HG03064 (cell line): ENCODE measurements around the gene RRP8.

Experiments
- ATAC-seq: cut with Tn5 transposase; IDR thresholded peaks from one replicate; pipeline ENCODE4 v1.9.1; 2021; ENCODE audit warnings: low read depth; ENCODE audit not compliant: unreplicated experiment

The RRP8 gene

DNA sequence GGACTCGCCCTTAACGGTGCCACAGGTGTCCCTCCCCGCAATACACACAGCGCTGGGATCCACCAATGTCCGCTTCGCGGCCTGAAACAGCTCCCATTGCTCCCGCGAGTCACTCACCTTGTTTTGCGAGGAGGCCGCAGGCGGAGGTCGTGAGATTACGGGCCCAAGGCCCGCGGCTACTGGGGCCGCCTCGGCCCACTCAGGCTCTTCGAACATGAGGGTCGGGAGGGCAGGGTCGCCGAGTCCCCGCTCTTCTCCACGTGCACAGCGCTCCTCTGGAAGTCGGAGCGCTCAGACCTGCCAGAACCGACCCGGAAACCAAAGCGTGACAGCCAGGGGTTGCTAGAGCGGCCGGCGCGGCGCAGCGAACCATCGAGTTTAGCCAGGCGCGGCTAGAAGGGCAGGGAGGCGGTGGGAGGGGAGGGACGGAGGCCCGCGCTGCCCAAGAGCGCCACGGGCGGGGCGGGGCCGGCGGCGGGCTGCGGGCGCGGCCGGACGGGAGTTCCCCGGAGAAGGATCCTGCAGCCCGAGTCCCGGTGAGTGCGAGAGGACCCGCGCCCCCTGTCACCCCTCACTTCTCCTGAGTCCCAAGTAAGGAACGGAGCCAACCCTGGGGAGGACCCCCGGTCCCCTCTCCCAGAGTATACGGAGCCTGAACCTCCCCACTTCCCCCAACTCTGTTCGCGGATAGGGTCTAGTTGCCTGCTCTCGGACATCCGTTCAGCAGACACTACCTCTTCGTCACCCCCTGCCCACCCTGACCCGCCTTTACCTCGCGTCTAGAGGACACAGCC is at the start of gene RRP8, which contains the start of gene ILK:
TSS of gene RRP8 (minus strand) at position 330 of the 794 bp plus-strand sequence. CDS start at position 216, 114 bp downstream.
TSS of gene ILK (plus strand) at position 488 of the 794 bp plus-strand sequence. CDS start 498 bp downstream, outside the sequence.
- ATAC-seq, result peak; percentile 66

DNA sequence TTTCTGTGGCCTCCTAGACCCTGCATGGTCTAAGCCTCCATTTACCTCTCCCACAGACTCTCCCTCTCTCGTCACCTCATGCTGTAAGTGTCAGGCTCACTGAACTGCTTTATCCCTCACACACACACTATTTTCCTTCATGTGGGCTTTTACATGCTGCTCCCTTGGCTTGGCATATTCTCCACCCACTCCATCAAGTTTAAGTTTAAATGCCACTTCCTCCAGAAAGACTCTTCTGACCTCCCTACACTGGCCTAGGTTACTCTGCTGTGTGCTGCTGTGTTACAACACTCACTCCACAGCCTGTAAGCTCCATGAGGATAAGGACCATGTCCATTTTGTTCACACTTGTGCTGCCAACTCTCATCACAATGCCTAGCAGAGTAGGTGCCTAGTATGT is 49.7 kb upstream of the RRP8 start:
- ATAC-seq, result no peak

DNA sequence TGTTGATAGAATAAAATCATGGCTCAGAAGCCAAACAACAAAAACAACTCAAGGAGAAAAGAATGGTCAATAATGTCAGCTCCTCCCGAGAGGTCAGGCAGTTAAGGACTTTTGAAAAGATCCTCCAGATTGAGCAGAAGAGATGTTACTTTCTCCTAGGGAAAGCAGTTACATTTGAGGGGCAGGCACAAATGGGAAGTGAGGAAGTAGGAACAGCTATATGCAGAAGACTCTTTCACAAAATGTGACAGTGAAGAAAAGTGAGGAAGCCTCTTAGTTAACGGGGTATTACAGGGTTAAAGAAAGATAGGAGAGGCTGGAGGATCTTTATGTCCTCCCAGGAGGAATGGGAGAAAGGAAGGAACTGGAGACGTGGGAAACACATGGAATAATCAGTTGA is 48.8 kb upstream of the RRP8 start:
- ATAC-seq, result no peak

- no peak for ATAC-seq
Observed at GRCh38 chr11:6650980-6651379, 47.6 kb upstream of the RRP8 start.

- no peak for ATAC-seq
Observed at GRCh38 chr11:6650104-6650503, 46.7 kb upstream of the RRP8 start.

- no peak for ATAC-seq
Observed at GRCh38 chr11:6648501-6648900, 45.1 kb upstream of the RRP8 start.

DNA sequence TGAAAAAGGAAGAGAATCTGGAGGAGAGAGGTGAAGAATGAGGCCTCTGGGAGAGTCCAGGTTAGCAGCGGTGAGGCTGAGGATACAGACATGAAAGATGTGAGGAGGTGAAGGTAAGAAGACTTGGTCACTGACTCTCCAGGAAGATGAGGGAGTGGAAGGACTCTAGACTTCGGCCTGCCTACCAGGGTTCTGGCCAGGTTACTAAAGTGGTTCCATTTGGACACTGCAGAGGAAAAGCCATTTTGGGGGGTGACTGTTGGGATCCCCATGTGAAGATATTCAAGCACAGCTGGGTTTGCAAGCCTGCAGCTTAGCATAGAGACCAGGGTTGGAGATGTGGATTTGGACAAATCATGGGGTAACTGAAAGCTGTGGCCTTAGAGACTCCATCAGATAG is 44.4 kb upstream of the RRP8 start:
- ATAC-seq, result no peak

DNA sequence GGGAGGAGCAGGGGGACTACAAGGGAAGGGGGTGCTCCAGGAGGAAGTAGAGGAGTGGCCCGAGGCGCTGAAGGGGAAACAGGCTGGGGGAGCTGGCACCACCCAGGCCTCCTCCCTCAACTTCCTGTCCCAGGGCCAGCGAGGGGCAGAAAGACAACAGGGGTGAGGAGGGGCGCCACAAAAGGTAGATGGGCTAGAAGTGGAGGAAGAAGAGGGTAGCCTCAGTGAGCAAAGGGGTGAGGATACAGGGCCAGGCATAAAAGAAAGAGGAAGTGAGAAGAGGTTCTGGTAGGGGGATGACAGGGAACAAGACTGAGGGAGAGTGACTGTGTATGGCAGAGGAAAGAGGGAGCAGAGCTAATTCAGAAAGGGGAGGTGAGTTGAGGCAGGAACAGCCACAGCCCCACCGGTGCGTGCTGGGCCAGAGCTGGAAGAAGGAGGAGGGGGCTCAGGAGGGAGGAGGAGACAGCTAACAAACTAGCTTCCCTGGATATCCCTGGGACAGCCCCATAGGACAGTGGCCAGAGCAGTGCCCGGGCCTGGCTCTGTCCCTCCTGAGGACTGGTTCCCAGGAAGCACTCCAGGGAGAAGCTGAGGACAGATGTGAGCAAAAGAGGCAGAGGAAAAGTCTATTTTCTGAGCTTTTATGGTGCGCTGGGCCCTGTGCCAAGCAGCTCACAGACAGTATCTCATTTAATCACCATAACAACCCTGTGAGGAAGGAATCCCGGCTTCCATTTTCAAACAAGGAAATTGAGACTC is 43.7 kb upstream of the RRP8 start:
- ATAC-seq, result peak; percentile 94

DNA sequence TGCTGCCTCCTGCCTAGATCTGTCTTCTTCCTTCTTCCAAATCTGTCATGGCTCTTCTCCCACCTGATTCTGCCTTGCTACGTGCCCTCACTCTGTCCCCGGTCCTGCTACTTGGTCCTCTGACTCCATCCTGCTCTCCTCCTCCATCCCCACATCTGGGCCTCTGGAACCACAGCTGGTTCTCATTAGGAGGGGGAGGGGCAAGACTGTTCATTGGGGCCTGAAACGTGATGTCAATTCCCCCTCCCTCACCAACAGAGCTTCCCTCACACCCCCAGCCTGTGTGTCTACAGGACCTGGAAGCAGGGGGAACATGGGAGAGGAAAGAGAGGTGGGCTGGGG is 43.1 kb upstream of the RRP8 start:
- no peak for ATAC-seq

- no peak for ATAC-seq
Observed at GRCh38 chr11:6646071-6646470, 42.7 kb upstream of the RRP8 start.

DNA sequence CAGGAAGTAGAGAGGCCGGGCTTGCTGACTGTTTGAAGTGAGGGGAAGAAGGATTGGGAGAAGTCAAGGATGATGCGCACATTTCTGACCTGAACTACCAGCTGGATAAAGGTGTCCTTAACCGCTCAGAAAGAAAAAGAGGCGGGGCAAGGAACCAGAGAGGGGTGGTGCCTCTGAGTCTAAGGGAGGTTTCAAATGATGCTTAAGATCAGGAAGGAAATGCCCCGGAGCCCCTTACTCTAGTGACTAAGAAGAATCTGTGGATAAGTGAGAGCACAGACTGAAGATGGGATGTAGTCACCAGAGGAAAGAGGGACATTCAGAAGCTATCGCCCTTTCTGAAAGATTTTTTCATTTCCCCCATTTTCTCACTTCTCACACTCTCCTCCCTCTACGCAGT is 39.5 kb upstream of the RRP8 start:
- ATAC-seq, result no peak

GRCh38 chr11:6640985-6641701 is 37.7 kb upstream of the RRP8 start:
- no peak for ATAC-seq

GRCh38 chr11:6640036-6640984 is 36.9 kb upstream of the RRP8 start:
- ATAC-seq, result no peak

- no peak for ATAC-seq
Observed at GRCh38 chr11:6638429-6638828, 35.0 kb upstream of the RRP8 start.

DNA sequence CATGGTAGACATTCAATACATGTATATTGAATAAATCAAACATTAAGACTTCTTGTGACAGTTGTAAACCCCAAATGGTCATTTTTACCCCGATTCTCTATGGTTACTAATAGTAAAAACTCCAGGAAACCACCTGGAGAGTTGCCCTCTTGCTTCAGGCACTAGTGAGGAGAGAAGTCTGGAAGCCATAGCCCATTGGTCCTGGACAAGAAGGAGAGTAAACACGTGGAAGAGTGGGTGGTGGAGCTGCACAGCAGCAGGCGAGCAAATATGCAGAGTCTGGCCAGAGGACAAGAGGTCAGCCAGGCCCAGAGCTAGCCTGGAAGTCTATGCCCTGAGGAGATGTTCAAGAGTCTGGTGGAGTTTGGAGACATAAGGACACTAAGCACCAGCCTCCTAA is 34.5 kb upstream of the RRP8 start:
- no peak for ATAC-seq

DNA sequence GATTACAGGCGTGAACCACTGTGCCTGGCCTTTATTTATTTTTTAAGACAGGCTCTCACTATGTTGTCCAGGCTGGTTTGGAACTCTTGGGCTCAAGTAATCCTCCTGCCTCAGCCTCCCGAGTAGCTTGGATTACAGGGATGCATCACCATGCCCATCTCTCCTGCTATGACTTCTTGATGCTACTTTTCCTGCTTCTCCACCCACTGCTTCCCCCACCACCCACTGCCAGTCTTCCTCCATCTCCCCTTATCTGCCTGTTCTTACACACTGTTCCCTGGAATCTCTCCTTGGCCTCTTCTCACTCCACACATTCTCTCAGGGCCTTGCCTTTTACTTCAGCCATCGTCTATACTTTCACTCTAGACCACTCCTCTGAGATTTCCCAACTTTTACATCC is 33.1 kb upstream of the RRP8 start:
- ATAC-seq, result no peak

DNA sequence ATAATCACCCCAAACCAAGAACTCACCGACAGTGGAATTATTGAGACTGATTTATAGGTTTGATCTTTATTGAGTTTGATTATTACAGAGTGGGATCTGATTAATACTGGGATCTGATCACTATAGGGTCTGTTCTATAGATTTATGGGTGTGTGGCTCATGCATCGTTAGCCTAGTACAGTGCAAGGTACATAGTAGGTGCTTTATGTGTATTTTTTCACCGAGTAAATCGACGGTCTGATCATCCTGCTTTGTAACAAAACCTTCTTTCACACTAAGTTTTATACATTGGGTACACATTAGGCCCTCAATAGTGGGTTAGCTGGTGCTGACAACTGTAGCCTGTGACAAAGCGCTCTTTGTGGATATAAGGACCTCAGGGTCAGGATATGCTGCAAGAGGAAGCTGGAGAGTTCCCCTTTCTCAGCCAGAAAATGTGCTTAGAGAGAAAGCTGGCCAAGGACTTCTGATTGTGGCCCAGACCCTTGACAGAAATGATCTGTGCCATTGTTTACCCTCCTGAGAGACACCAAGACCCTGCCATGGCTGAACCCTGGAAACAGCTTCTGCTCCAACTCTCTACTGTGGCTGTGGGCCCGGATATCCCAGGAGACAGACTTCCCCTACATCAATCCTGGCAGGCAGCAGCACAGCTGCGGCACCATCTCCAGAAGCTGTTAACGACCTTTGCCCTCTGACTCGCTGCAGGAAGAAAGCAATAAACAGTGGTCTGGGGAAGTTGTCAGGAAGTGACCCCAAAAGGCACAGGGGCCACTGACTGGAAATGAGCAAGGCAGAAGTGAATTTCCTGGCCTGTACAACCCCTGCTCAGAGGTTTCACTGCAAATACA is 31.9 kb upstream of the RRP8 start:
- no peak for ATAC-seq

DNA sequence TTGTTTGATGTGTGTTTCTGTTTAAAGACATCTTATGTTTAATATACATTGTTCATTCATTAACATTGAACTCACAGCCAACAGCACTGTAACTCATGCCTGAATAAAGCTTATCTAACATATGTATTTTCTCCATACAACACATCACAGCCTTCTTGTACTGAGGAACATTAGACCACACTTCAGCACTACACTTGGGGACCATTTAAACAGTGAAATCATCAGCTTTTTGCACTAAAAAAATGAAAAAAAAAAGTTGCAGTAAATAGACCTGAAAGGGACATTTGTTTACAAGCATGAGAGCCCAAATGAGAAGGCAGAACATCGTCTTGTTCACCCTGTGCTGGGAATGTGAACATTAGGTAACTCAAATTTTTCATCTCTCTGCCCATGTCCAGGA is 31.1 kb upstream of the RRP8 start:
- ATAC-seq, result no peak
